ENCODE measurements around the gene TMLHE.
"Not testable (repeated sequence)": the region's sequence is repeated elsewhere in the genome, so short reads cannot be mapped to it uniquely, and the experiment has no call there.

TMLHE gene

GRCh38 chrX:155612312-155613224 lies at the start of gene TMLHE, which contains the start of gene SPRY3:
TMLHE (minus strand) TSS chrX:155612952; CDS start chrX:155545276, 67,676 bp downstream.
SPRY3 (plus strand) TSS chrX:155612586.
- peak; percentile 30 for DNase-seq (ENCODE audit: low spot score)

- DNase-seq (ENCODE audit: low spot score) = no peak
Measured at GRCh38 chrX:155662282-155662681, 49.5 kb upstream of the TMLHE start.

GRCh38 chrX:155645180-155645579 lies 32.4 kb upstream of the TMLHE start:
- DNase-seq (ENCODE audit: low spot score) = no peak

GRCh38 chrX:155643240-155643639 lies 30.5 kb upstream of the TMLHE start:
- DNase-seq (ENCODE audit: low spot score) = no peak

- not testable (repeated sequence) for DNase-seq (ENCODE audit: low spot score)
Measured at GRCh38 chrX:155641371-155641770, 28.6 kb upstream of the TMLHE start.

GRCh38 chrX:155637714-155638113 lies 25.0 kb upstream of the TMLHE start:
- DNase-seq (ENCODE audit: low spot score) = no peak

GRCh38 chrX:155635019-155635418 lies 22.3 kb upstream of the TMLHE start:
- DNase-seq (ENCODE audit: low spot score) = not testable (repeated sequence)

GRCh38 chrX:155632431-155633100 lies 19.8 kb upstream of the TMLHE start:
- DNase-seq (ENCODE audit: low spot score) = no peak

- not testable (repeated sequence) for DNase-seq (ENCODE audit: low spot score)
Measured at GRCh38 chrX:155620110-155620509, 7.4 kb upstream of the TMLHE start.

GRCh38 chrX:155615938-155616337 lies 3.2 kb upstream of the TMLHE start:
- DNase-seq (ENCODE audit: low spot score) = no peak

GRCh38 chrX:155613927-155614559 lies 1.3 kb upstream of the TMLHE start:
- DNase-seq (ENCODE audit: low spot score) = no peak

- DNase-seq (ENCODE audit: low spot score) = peak; percentile 0
Measured at GRCh38 chrX:155611302-155611701, 1.4 kb downstream of the TMLHE start.

GRCh38 chrX:155592981-155593380 lies 19.8 kb downstream of the TMLHE start:
- DNase-seq (ENCODE audit: low spot score) = no peak

- no peak for DNase-seq (ENCODE audit: low spot score)
Measured at GRCh38 chrX:155592331-155592730, 20.4 kb downstream of the TMLHE start.

- DNase-seq (ENCODE audit: low spot score) = no peak
Measured at GRCh38 chrX:155577682-155578081, 35.1 kb downstream of the TMLHE start.

- DNase-seq (ENCODE audit: low spot score) = no peak
Measured at GRCh38 chrX:155563099-155563498, 49.7 kb downstream of the TMLHE start.

GRCh38 chrX:155544881-155545280 lies 67.9 kb downstream of the TMLHE start:
- DNase-seq (ENCODE audit: low spot score) = no peak

- no peak for DNase-seq (ENCODE audit: low spot score)
Measured at GRCh38 chrX:155535866-155536265, 76.9 kb downstream of the TMLHE start.

- no peak for DNase-seq (ENCODE audit: low spot score)
Measured at GRCh38 chrX:155534800-155535199, 78.0 kb downstream of the TMLHE start.

- not testable (repeated sequence) for DNase-seq (ENCODE audit: low spot score)
Measured at GRCh38 chrX:155527023-155527422, 85.7 kb downstream of the TMLHE start.

- DNase-seq (ENCODE audit: low spot score) = no peak
Measured at GRCh38 chrX:155514225-155514624, 98.5 kb downstream of the TMLHE start.

GRCh38 chrX:155505296-155505695 lies 107.5 kb downstream of the TMLHE start:
- no peak for DNase-seq (ENCODE audit: low spot score)

GRCh38 chrX:155495134-155495533 lies 117.6 kb downstream of the TMLHE start:
- not testable (repeated sequence) for DNase-seq (ENCODE audit: low spot score)

Measured in pons (tissue), 1 donor.